SK-N-SH treated with all-trans-retinoic acid at 6 μM for 48 hours (cell line): ENCODE results near the gene CDX2.

ENCODE experiments used
- ATAC-seq: fragments of 200-7000 bp; cut with Tn5 transposase; 3 replicates; pipeline ENCODE4 v1.9.1; 2020; ENCODE audit warnings: mild to moderate bottlenecking, moderate library complexity
- ARNTL ChIP-seq: fragments of 450-650 bp; formaldehyde crosslinking; IDR thresholded peaks from 2 replicates; pipeline ENCODE4 v1.5.0; 2020; ENCODE audit warnings: low read depth, mild to moderate bottlenecking, moderate library complexity, borderline replicate concordance
- CREB5 ChIP-seq: fragments of 250-450 bp; sonication (Bioruptor Pico); IDR thresholded peaks from 2 replicates; pipeline ENCODE4 v1.5.1; 2020; ENCODE audit warnings: low read depth, mild to moderate bottlenecking, moderate library complexity
- CSDC2 ChIP-seq: fragments of 250-450 bp; sonication (Bioruptor Pico); IDR thresholded peaks from 2 replicates; pipeline ENCODE4 v1.5.0; 2020; ENCODE audit warnings: mild to moderate bottlenecking, moderate library complexity
- CSRNP3 ChIP-seq: fragments of 250-450 bp; sonication (Bioruptor Pico); IDR thresholded peaks from 2 replicates; pipeline ENCODE4 v1.5.1; 2021; ENCODE audit warnings: mild to moderate bottlenecking, moderate library complexity
- ESRRG ChIP-seq: fragments of 250-450 bp; sonication (Bioruptor Pico); IDR thresholded peaks from 2 replicates; pipeline ENCODE4 v1.6.1; 2021; ENCODE audit warnings: mild to moderate bottlenecking
- GLIS3 ChIP-seq: fragments of 250-450 bp; sonication (Bioruptor Pico); IDR thresholded peaks from 2 replicates; pipeline ENCODE4 v1.5.0; 2020; ENCODE audit warnings: mild to moderate bottlenecking, moderate library complexity
- ISL1 ChIP-seq: fragments of 250-450 bp; sonication (Bioruptor Pico); IDR thresholded peaks from 2 replicates; pipeline ENCODE4 v2.1.2; 2022; ENCODE audit warnings: mild to moderate bottlenecking, moderate library complexity
- OSR1 ChIP-seq: fragments of 250-450 bp; sonication (Bioruptor Pico); IDR thresholded peaks from 2 replicates; pipeline ENCODE4 v1.8.0; 2022; ENCODE audit warnings: moderate library complexity, mild to moderate bottlenecking, inconsistent platforms
- PATZ1 ChIP-seq: fragments of 250-450 bp; sonication (Bioruptor Pico); IDR thresholded peaks from 2 replicates; pipeline ENCODE4 v1.8.0; 2020; ENCODE audit warnings: mild to moderate bottlenecking, moderate library complexity, borderline replicate concordance
- PPARA ChIP-seq: fragments of 250-450 bp; sonication (Bioruptor Pico); IDR thresholded peaks from 2 replicates; pipeline ENCODE4 v1.5.0; 2020; ENCODE audit warnings: mild to moderate bottlenecking, borderline replicate concordance
- RARB ChIP-seq: fragments of 250-450 bp; sonication (Bioruptor Pico); IDR thresholded peaks from 2 replicates; pipeline ENCODE4 v1.8.0; 2021; ENCODE audit warnings: mild to moderate bottlenecking, moderate library complexity
- SNAI2 ChIP-seq: fragments of 250-450 bp; sonication (Bioruptor Pico); IDR thresholded peaks from 2 replicates; pipeline ENCODE4 v1.5.0; 2020; ENCODE audit warnings: mild to moderate bottlenecking, moderate library complexity
- TCF4 ChIP-seq: fragments of 250-450 bp; sonication (Bioruptor Pico); IDR thresholded peaks from 2 replicates; pipeline ENCODE4 v1.8.0; 2021; ENCODE audit warnings: mild to moderate bottlenecking, moderate library complexity, borderline replicate concordance
- TOX ChIP-seq: fragments of 250-450 bp; sonication (Bioruptor Pico); IDR thresholded peaks from 2 replicates; pipeline ENCODE4 v1.8.0; 2021; ENCODE audit warnings: mild to moderate bottlenecking, moderate library complexity, borderline replicate concordance
- TSHZ2 ChIP-seq: fragments of 250-450 bp; sonication (Bioruptor Pico); IDR thresholded peaks from 2 replicates; pipeline ENCODE4 v1.5.0; 2020; ENCODE audit warnings: mild to moderate bottlenecking, moderate library complexity
- ZC3H10 ChIP-seq: fragments of 250-450 bp; sonication (Bioruptor Pico); IDR thresholded peaks from 2 replicates; pipeline ENCODE4 v1.5.1; 2021; ENCODE audit warnings: mild to moderate bottlenecking, moderate library complexity
- ZFP3 ChIP-seq: fragments of 250-450 bp; sonication (Bioruptor Pico); IDR thresholded peaks from 2 replicates; pipeline ENCODE4 v1.5.0; 2020; ENCODE audit warnings: mild to moderate bottlenecking, moderate library complexity
- ZFP30 ChIP-seq: fragments of 450-650 bp; formaldehyde crosslinking; IDR thresholded peaks from 2 replicates; pipeline ENCODE4 v1.5.0; 2022; ENCODE audit warnings: mild to moderate bottlenecking, moderate library complexity
- ZNF565 ChIP-seq: fragments of 450-650 bp; formaldehyde crosslinking; conservative IDR thresholded peaks from 2 replicates; pipeline ENCODE4 v1.5.0; 2020; ENCODE audit warnings: low read depth, mild to moderate bottlenecking, moderate library complexity
- ZNF70 ChIP-seq: fragments of 450-650 bp; formaldehyde crosslinking; IDR thresholded peaks from 2 replicates; pipeline ENCODE4 v1.5.0; 2020; ENCODE audit warnings: mild to moderate bottlenecking, moderate library complexity
- ZNF8 ChIP-seq: fragments of 450-650 bp; formaldehyde crosslinking; IDR thresholded peaks from 2 replicates; pipeline ENCODE4 v1.5.0; 2020; ENCODE audit warnings: mild to moderate bottlenecking, moderate library complexity

CDX2 gene

GRCh38 chr13:27933580-27934328, 35.4 kb downstream of the CDX2 start:
- TF ChIP-seq ZFP30 (no peak), ZNF70 (CRISPR knock-in tag) (no peak), RARB (CRISPR knock-in tag) (no peak), PPARA (CRISPR knock-in tag) (no peak), ESRRG (CRISPR knock-in tag) (no peak), TOX (no peak)
- ATAC-seq = no peak

- ATAC-seq = no peak
- no peak for TF ChIP-seq TOX
- TF ChIP-seq TSHZ2 (CRISPR knock-in tag) = no peak
- no peak for TF ChIP-seq PPARA (CRISPR knock-in tag)
- no peak for TF ChIP-seq ISL1
- TF ChIP-seq CSRNP3 (CRISPR knock-in tag) = no peak
- no peak for TF ChIP-seq CREB5 (CRISPR knock-in tag)
- TF ChIP-seq RARB (CRISPR knock-in tag) = no peak
- TF ChIP-seq ZC3H10 (CRISPR knock-in tag) = no peak
These were observed 36.0 kb downstream of the CDX2 start for GRCh38 chr13:27933118-27933517.

GRCh38 chr13:27929868-27930267, 39.2 kb downstream of the CDX2 start:
- no peak for ATAC-seq
- TF ChIP-seq GLIS3 (CRISPR knock-in tag) (no peak), ZC3H10 (CRISPR knock-in tag) (no peak), CREB5 (CRISPR knock-in tag) (no peak), PPARA (CRISPR knock-in tag) (no peak), TCF4 (no peak), ARNTL (CRISPR knock-in tag) (no peak), SNAI2 (CRISPR knock-in tag) (no peak), ZNF8 (CRISPR knock-in tag) (no peak), TSHZ2 (CRISPR knock-in tag) (no peak), OSR1 (CRISPR knock-in tag) (no peak), CSRNP3 (CRISPR knock-in tag) (no peak), RARB (CRISPR knock-in tag) (no peak), ESRRG (CRISPR knock-in tag) (no peak), TOX (no peak), ZNF565 (CRISPR knock-in tag) (no peak), CSDC2 (CRISPR knock-in tag) (no peak), PATZ1 (CRISPR knock-in tag) (no peak), ZNF70 (CRISPR knock-in tag) (no peak), ZFP3 (CRISPR knock-in tag) (no peak), ZFP30 (no peak)
